HG03108 (cell line): Measurements from ENCODE around the gene CGB1.
"Not testable (repeated sequence)": the region's sequence is repeated elsewhere in the genome, so short reads cannot be mapped to it uniquely, and the experiment has no call there.

Experiments used
- ATAC-seq: cut with Tn5 transposase; IDR thresholded peaks from one replicate; pipeline ENCODE4 v1.9.1; 2021; ENCODE audit warnings: moderate library complexity; ENCODE audit not compliant: unreplicated experiment

CGB1 gene

DNA sequence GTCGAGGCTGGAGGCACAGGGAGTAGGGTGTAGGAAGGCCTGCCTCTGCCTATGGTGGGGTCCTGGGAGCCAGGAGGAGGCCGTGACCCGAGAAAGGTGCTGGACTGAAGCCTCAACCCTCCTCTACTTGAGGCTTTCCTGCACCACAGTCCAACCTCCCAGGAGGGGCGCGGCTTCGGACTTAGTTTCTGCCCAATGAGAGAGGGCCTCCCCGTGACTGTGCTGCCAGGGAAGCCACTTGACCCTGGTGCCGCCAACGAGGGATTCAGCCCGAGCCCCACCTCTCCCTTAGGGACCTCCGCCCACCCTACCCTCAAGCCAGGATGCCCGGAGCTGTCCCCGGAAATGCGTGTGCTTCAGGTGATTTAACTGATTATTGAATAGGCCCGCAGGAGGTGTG lies 12.5 kb downstream of the CGB1 start, which contains the start of gene CGB3:
Gene CGB3, minus strand, starts transcription at position 101 of the 400 bp plus-strand sequence. CDS start 362 bp downstream, outside the sequence.
- not testable (repeated sequence) for ATAC-seq

DNA sequence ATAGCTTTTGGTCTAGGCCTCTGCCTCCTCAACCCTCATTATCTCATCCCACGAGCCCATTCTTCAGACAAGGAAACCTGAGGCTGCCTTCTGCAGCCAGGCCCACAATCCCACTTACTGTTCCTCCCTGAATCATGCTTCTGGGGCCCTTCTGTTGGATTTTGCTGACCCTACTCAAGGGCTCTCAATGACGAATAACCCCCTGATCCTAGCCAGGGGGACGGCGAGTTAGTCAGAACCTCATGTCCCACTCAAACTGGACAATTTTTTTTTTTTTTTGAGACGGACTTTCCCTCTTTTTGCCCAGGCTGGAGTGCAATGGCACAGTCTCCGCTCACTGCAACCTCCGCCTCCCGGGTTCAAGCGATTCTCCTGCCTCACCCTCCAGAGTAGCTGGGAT lies 14.6 kb downstream of the CGB1 start:
- ATAC-seq = no peak

DNA sequence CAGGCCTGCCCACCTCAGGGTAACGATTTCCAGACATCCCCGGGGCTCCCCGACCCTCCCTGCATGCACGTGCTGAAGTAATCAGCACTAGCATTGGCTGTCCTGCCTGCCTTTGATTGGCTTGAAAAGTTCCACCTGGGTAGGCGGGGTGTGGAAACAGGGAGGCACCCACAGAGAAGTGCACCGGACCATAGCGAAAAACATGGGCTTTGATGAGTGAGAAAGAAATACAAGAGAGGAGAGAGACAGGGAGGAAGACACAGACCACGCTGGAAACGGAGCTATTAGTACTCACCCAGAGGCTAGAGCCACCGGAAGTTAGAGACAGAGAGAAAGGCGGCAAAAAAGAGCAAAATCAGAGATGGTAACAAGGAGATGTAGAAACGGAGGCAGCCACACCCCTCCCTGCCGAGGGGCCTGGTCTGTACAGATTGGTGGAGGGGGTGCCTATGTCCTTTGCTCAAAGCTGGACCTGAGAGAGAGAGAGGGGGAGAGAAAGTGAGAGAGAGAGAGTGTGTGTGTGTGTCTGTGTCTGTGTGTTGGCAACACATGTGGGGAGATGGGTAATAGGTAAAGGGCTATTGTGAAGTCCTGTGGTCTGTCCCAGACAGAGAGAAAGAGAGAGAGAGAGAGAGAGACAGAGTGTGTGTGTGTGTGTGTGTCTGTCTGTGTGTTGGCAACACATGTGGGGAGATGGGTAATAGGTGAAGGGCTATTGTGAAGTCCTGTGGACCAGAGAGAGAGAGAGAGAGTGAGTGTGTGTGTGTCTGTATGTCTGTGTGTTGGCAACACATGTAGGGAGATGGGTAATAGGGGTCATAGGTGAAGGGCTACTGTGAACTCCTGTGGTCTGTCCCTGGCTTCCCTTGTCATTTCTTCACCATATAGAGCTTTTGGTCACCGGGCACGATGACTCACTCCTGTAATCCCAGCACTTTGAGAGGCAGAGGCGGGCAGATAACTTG lies 15.5 kb downstream of the CGB1 start:
- ATAC-seq = no peak

DNA sequence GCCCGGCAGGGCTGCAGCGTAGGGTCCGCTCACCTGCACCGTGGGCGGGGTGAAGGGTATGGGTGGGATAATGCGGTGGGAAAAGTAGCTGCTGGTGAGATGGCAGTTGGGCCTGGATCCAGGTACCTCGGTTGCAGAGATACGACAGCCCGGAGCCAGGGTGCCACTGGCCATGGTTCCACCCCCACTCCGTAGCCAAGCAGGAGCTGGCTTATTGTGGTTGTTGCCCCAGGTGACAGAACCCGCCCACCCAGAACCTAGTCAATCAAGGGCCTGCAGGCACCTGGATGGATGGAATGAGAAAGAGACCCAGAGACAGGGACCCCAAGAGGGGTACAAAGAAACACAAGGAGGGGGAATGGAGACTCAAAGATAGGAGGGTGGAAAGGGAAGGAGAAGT lies 16.4 kb downstream of the CGB1 start:
- ATAC-seq = no peak

DNA sequence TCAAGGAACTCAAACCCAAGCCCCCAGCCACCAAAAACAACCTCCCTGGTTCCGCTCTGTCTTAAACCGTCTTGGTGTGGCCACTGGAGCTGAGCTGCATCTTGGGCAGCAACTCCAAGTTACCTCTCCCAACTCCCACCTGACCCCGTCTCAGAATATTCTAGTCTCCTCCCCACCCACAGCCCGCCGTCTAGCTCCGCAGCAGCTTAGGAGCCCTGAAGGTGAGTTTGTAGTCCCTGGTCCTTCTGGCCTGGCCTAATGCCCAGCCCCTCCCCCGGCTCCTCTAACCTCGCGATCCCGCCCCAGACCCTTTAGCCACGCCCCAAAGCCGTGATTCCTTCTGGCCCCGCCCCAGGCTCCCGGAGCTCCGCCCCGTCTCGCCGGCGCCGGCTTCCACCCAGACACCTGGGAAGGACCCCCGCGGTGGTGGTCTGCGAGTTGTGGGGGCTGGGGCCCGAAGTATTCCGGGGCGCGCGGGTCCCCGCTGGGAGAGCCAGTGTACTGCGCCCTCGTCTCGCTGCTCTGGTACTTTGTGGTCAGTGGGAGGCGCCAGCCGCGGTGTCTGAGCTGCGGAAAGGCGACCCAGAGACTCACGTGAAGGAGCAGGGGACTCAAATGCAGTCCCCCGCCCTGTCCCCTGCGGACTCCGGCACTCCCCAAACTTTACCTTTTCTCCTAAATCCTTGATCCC lies 17.3 kb downstream of the CGB1 start:
- ATAC-seq = no peak

DNA sequence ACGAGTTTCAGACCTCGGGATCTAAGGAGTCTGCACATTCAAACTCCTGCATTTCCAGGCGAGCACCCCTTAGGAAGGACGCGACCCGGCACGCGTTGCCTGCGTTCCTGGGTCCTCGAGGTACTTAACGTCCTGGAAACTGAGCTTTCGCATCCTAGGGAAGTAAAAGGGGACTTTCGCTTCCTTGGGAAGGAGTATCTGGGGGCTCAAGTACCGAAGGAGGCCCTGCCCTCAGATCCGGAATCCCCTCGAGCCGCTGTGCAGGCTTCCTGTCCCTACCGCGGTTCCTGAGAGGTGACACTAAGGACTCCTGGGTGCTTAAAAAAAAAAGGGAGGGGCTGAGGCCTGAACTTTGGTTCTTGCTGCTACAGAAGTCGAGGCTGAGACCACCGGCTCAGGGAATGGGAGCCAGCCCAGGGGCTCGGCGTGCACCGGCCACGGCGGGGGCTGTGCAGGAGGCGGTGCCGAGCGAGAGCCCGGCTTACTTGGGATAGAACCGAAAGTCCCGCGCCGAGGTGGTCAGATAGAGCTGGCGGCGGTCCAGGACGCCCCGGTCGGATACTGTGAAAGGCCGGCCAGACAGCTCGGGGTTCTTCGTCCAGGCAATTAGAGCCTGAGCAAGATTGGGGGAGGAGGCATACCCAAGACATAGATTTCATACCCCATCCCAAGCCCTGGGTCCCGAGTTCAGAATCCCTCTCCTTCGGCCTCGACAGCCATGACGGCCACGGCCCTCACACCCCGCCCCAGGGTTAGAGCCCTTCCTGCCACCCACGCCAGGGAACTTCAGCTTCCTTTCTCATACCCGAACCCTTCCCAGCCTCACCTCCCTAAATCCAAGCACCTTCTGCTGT lies 18.1 kb downstream of the CGB1 start:
- ATAC-seq = not testable (repeated sequence)

DNA sequence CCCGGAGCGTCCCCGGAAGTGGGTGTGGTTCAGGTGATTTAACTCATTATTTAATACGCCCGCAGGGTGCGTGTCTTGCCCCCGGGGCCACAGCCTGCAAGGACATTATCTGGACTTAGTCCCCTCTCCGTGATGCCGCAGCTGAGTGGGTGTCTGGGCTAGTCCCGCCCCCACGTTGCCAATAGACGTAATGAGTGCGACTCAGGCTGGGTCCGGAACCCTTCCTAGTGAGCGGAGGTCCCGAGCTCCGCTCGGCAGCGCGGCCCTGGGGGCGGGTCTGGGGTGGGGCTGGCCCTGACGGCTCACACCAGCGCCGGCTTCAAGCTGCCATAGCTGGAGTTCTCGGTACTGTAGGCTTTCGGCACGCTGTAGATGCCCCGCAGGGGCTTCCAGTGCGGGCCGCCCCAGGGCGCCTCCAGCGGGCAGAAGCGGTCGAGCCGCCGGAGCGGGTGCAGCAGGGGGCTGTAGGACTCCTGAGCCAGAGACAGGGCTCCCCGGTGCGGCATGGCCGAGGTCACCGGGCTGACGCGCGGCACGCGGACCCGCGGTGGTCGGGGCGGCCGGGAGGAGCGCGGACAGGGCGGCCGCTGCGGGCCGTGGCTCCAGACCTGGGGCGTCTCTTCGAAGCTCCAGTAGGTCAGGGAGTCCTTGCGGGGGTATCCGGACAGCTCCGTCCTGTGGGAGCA lies 18.9 kb downstream of the CGB1 start:
- peak; percentile 42 for ATAC-seq

DNA sequence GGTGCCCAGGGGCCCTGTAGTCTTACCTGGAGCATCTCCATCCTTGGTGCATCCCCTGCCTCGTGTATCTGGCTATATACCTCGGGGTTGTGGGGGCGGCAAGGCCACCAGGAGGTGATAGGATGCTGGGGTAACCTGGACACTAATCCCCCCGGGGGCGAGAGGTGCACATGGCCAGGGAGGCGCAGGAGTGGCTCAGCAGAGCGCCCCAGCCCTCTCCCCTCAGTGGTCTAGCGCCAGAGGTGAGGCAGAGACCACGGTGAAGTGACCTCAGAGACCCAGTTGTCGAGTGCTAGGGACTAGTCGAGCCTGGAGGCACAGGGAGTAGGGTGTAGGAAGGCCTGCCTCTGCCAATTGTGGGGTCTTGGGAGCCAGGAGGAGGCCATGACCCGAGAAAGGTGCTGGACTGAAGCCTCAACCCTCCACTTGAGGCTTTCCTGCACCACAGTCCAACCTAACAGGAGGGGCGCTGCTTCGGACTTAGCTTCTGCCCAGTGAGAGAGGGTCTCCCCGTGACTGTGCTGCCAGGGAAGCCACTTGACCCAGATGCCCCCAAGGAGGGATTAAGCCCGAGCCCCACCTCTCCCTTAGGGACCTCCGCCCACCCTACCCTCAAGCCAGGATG lies 19.5 kb downstream of the CGB1 start, which contains the start of gene LHB:
Gene LHB, minus strand, starts transcription at position 51 of the 625 bp plus-strand sequence. Its CDS starts 10 bp downstream, at position 41.
- no peak for ATAC-seq

DNA sequence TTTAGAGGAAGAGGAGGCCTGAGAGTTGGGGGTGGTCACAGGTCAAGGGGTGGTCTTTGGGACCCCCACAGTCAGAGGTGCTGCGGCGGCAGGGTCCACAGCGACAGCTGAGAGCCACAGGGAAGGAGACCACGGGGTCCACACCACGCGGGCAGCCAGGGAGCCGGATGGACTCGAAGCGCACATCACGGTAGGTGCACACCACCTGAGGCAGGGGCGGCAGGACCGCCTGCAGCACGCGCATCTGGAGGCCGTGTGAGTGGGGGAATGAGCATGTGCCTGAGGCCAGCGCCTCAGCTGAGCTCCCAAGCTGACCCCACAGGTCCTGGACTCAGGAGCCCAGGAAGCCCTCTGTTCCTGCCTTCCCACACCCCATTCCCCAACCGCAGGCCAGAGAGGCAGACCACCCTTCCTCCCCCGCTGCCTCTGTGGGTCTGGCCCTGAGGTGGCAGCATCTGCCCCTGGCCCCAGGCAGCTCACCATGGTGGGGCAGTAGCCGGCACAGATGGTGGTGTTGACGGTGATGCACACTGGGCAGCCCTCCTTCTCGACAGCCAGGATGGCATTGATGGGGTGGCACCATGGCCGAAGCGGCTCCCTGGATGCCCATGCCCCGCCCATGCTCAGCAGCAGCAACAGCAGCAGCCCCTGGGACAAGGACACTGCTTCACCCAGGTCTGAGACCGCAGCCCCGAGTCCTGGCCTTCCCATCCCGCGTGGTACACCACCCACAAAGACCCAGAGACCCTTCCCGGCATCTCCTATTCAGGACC lies 20.4 kb downstream of the CGB1 start:
- no peak for ATAC-seq

DNA sequence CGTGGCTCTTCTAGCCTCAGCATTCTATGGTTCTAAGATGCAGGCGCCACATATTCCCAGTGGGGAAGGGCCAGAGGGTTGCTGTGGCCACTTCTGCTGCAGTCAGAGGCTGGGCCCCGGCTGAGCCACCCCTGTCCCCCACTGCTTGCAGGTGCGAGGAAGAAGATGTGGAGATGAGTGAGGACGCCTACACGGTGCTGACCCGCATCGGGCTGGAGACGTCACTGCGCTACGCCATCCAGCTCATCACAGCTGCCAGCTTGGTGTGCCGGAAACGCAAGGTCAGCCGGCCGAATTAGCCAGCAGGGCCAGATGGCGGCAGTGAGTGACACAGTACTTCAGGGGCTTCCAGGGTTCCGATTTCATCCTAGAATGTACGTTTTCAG lies 21.8 kb downstream of the CGB1 start:
- ATAC-seq = no peak

DNA sequence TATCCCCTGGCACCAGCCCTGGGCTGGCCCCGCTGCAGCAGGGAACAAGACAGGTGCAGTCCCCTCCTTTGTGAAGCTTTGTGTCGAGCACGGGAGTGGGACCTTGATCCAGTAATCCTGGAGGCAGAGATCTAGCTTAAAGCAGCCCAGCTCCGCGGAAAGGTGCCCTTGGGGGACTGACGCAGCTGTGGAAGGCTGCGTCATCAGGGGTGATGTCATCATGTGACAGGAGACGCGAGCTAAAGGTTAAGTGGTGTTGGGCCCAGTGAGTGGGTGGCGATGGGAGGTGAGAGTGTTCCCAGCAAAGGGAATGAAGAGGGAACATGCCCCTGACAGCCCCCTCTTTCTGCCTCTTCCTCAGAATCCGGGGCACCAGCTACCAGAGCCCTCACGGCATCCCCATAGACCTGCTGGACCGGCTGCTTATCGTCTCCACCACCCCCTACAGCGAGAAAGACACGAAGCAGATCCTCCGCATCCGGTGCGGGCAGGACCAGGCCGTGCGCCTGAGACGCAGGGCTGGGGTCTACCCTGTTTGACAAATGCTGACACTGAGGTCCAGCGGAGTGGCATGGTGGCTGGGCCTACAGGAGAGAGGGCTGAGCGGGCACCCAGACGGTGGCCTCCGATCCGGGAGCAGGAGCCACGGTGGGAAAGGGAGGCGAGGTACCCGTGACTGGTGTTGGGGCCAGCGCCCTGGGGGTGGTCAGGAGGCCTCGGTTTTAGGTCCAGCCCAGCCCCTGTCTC lies 22.4 kb downstream of the CGB1 start:
- no peak for ATAC-seq

DNA sequence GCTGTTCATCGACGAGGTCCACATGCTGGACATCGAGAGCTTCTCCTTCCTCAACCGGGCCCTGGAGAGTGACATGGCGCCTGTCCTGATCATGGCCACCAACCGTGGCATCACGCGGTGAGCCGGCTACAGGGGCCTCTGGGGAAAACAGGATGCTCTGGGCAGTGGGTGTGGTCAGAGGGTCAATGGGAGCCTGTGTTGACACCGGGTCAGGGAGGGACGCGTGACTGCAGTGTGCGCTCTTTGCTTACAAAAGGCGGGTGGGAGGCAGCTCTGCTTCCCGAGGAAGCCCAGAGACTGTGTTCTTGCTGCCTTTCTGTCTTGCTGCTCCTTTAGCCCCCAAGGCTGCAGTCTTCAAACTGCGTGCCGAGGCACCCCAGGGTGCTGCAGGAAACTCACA lies 25.5 kb downstream of the CGB1 start:
- ATAC-seq = no peak

DNA sequence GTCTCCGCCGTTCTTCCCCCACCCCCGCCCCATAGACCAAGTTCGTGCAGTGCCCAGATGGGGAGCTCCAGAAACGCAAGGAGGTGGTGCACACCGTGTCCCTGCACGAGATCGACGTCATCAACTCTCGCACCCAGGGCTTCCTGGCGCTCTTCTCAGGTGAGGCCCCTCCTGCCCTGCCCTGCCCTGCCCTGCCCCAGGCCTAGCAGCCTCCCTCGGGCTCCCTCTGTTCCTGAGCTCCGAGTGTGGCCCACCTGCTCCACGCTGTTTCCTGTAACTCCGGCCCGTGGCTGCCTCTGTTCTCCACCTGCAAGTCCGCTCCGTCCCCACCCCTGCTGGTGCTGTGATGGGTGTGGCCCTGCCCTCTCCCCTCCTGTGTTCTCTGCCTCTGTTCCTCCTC lies 26.2 kb downstream of the CGB1 start:
- ATAC-seq = no peak

DNA sequence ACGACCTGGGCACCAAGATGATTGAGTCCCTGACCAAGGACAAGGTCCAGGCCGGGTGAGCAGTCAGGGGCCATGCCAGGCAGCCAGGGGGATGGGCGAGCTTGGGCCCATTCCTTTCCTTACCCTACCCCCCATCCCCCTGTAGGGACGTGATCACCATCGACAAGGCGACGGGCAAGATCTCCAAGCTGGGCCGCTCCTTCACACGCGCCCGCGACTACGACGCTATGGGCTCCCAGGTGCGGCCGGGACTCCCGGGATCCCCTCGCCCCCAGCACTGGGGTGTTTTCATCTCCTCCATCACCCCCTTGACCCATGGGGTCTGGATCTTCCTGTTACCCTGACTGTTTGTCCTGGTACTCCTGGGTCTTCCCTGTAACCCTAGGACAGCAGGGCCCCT lies 26.9 kb downstream of the CGB1 start:
- ATAC-seq = no peak

DNA sequence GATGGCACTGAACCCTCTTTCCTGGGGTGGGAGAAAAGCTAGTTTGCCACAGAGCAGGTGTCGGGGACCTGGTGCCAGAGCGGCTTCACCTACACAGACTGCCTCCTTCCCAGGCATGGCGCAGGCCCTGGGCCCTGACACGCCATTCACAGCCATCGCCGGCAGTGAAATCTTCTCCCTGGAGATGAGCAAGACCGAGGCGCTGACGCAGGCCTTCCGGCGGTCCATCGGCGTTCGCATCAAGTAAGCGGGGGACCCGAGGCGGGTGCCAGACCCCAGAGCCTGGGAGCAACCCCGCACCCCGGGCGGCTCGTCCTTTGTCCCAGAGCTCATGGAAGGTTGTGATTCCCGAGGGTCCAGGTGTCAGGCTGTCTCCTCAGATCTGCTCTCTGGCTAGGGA lies 29.8 kb downstream of the CGB1 start:
- ATAC-seq = no peak

DNA sequence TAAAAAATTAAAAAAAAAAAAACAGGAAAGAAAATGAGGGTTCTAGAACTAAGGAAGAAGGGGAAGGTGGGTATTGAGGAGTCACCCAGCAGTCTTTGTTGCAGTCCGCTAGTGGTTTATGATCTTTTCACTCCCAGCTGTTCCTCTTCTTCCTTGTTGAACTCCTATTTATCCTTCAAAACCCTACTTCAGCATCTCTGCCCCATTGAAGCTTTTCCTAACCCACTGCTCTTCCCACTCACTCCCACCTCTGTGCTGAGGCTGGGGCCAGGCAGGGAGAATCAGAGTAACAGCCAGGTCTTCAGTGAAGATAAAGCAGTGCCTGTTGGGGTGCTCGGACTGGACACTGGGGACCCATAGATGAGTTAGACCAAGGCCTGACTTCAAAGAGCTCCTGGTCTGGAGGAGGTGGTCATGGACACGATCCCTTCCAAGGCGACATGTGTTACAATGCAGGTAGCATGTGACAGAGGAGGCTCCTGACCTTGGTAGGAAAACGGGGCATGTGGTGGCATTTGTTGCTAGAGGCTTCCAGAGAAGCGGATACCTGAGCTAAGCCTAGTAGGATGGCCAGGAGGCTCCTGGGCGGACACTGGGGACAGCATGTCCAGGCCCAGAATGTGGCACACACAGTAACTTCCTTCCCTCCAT lies 31.6 kb downstream of the CGB1 start:
- ATAC-seq = no peak

DNA sequence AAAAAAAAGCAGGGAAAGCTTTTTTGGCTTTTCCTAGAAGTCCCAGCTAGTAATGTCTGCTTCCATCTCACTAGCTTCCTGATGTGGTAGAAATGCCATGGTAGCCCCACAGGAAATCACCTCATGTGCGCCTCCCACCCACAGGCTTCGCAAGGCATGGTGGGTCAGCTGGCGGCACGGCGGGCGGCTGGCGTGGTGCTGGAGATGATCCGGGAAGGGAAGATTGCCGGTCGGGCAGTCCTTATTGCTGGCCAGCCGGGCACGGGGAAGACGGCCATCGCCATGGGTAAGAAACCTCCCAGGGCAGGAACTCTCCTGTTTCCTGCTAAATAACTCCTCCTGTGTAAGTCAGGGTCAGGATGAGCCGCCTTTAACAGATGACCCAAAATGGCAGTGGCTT lies 32.6 kb downstream of the CGB1 start:
- no peak for ATAC-seq
